Karpas-422 (cell line): ENCODE measurements around the gene GNG4. TPM values are rescaled to one million over a fixed set of nuclear protein-coding genes. Genes with fewer than 3 reads are reported as not detected.

Experiments
- DNase-seq: peaks from one replicate; pipeline ENCODE4 v3.0.0-alpha.2; 2015
- H2AFZ ChIP-seq: fragments of 200-600 bp; sonication (generic); 2 replicates; pipeline ENCODE4 v1.6.1; 2014; ENCODE audit warnings: antibody characterized with exemption, low read length, mixed read lengths
- H3K27ac ChIP-seq: fragments of 200-600 bp; sonication (generic); 2 replicates; pipeline ENCODE4 v1.5.1; 2014; ENCODE audit warnings: mild to moderate bottlenecking, low read length, moderate library complexity
- H3K27me3 ChIP-seq: fragments of 200-600 bp; sonication (generic); 2 replicates; pipeline ENCODE4 v1.6.1; 2014; ENCODE audit warnings: low read length, mixed read lengths
- H3K36me3 ChIP-seq: fragments of 200-600 bp; sonication (generic); 2 replicates; pipeline ENCODE4 v1.6.1; 2014; ENCODE audit warnings: low read length, mixed read lengths; ENCODE audit not compliant: insufficient read depth
- H3K4me1 ChIP-seq: fragments of 200-600 bp; sonication (generic); 2 replicates; pipeline ENCODE4 v1.6.1; 2014; ENCODE audit warnings: mild to moderate bottlenecking, low read length, mixed read lengths
- H3K4me2 ChIP-seq: fragments of 200-600 bp; sonication (generic); 2 replicates; pipeline ENCODE4 v1.6.1; 2014; ENCODE audit warnings: low read length, low read depth, mild to moderate bottlenecking; ENCODE audit not compliant: poor library complexity, severe bottlenecking
- H3K4me3 ChIP-seq: fragments of 200-600 bp; sonication (generic); 2 replicates; pipeline ENCODE4 v1.5.1; 2014; ENCODE audit warnings: mild to moderate bottlenecking, antibody characterized with exemption, low read length, mixed read lengths
- H3K79me2 ChIP-seq: fragments of 200-600 bp; sonication (generic); 2 replicates; pipeline ENCODE4 v1.6.1; 2014; ENCODE audit warnings: mild to moderate bottlenecking, low read length, mixed read lengths
- H3K9ac ChIP-seq: fragments of 200-600 bp; sonication (generic); 2 replicates; pipeline ENCODE4 v1.6.0; 2014; ENCODE audit warnings: low read length
- H3K9me2 ChIP-seq: fragments of 200-600 bp; sonication (generic), shearing (Covaris generic); replicated peaks from 2 replicates; pipeline ENCODE4 v1.6.0; 2014; ENCODE audit warnings: mild to moderate bottlenecking, low read length, moderate library complexity; ENCODE audit not compliant: insufficient read depth
- H3K9me3 ChIP-seq: fragments of 300-700, 200-600 bp; sonication (generic); 2 replicates; pipeline ENCODE4 v1.6.1; 2014; ENCODE audit warnings: low read length, mixed read lengths
- H4K20me1 ChIP-seq: fragments of 200-600 bp; sonication (generic); 2 replicates; pipeline ENCODE4 v1.6.1; 2014; ENCODE audit warnings: mild to moderate bottlenecking, antibody characterized with exemption, low read length, low read depth; ENCODE audit not compliant: insufficient read depth
- small RNA-seq: library from RNA; depleted of rRNA; stranded (forward); fragments of <200 nt; gene quantifications from one replicate; pipeline ENCODE3, GENCODE V24; 2014
- total RNA-seq: library from RNA; depleted of rRNA; stranded (reverse); fragments of >200 nt; shearing (Covaris generic); gene quantifications from 2 replicates; pipeline ENCODE4 v1.2.3, GENCODE V29; 2014; ENCODE audit warnings: low replicate concordance; rRNA removed

Gene GNG4
- total RNA-seq, 1 experiment from 2014 or later = not detected

- Histone ChIP-seq H3K27me3 (no peaks in the 10 kb centered on the region), H3K4me2 (peak overlapping the region; percentile 89), H3K9me2 (no peaks in the 10 kb centered on the region), H3K36me3 (no peaks in the 10 kb centered on the region), H3K4me1 (peaks cover 22% of the 10 kb centered on the region), H3K4me3 (peak overlapping the region; percentile 75), H4K20me1 (peaks cover 28% of the 10 kb centered on the region), H3K9me3 (no peaks in the 10 kb centered on the region), H3K27ac (no peak overlapping the region), H3K79me2 (peaks cover 30% of the 10 kb centered on the region), H3K9ac (peak overlapping the region; percentile 68), H2AFZ (no peak overlapping the region; the same call in 1 of the 2 replicates)
- DNase-seq = no peak
These were observed 146.8 kb downstream of the GNG4 start for GRCh38 chr1:235502601-235503402.

- Histone ChIP-seq H3K27me3 (no peaks in the 10 kb centered on the region), H3K9me3 (no peaks in the 10 kb centered on the region), H3K9ac (no peak overlapping the region), H3K9me2 (no peaks in the 10 kb centered on the region), H3K4me3 (no peak overlapping the region), H4K20me1 (peaks cover 28% of the 10 kb centered on the region), H3K27ac (no peak overlapping the region), H3K4me1 (peaks cover 22% of the 10 kb centered on the region), H3K4me2 (no peak overlapping the region), H3K79me2 (peaks cover 40% of the 10 kb centered on the region), H2AFZ (no peak overlapping the region), H3K36me3 (no peaks in the 10 kb centered on the region)
- no peak for DNase-seq
These were observed 148.5 kb downstream of the GNG4 start for GRCh38 chr1:235500971-235501540.

Small RNA genes lying within 50 kb of the gene (small RNA-seq; reads per million reads assigned to genes)
- gene MTCO3P46 (not detected), gene MTND4LP21 (not detected)

Other genes starting within 250 kb of the GNG4 start
- gene B3GALNT2, start 145.3 kb downstream of the GNG4 start, total RNA-seq = 10.8 and 15.4 TPM in 2 replicates
- 4.8 and 7.8 TPM in 2 replicates for gene LYST, start 217.1 kb upstream of the GNG4 start, total RNA-seq